Measurements from ENCODE around the gene AFAP1L1. TPM values are rescaled to one million over a fixed set of nuclear protein-coding genes. Genes with fewer than 3 reads are reported as not detected.

AFAP1L1 gene
- total and polyA plus RNA-seq, 2 of the 13 experiments (the other 11 are each of a cell fraction or from before 2014, with no cell fraction given) = 0.38 to 1.0 TPM

- TF ChIP-seq ZBTB26 (CRISPR knock-in tag; IDR thresholded peaks at IDR 0.05; ENCODE audit: borderline replicate concordance) (no peak), RNF2 (conservative IDR thresholded peaks at IDR 0.05; ENCODE audit: low read depth) (peak; percentile 81), ZNF431 (CRISPR knock-in tag; IDR thresholded peaks at IDR 0.05; ENCODE audit: borderline replicate concordance, low read depth) (no peak; the same call in 1 of the 2 replicates), NFRKB (IDR thresholded peaks at IDR 0.05) (no peak), YEATS4 (CRISPR knock-in tag; IDR thresholded peaks at IDR 0.05; ENCODE audit: borderline replicate concordance) (peak; percentile 61; the same call in 1 of the 2 replicates), ZBTB7A (CRISPR knock-in tag; IDR thresholded peaks at IDR 0.05) (no peak), FOXA1 (IDR thresholded peaks at IDR 0.05) (no peak), FOXA1 (CRISPR knock-in tag; IDR thresholded peaks at IDR 0.05) (no peak), TBX2 (CRISPR knock-in tag; IDR thresholded peaks at IDR 0.05; ENCODE audit: borderline replicate concordance) (peak; percentile 53; the same call in 1 of the 2 replicates), NAIF1 (CRISPR knock-in tag; IDR thresholded peaks at IDR 0.05; ENCODE audit: borderline replicate concordance) (no peak), ZNF615 (CRISPR knock-in tag; IDR thresholded peaks at IDR 0.05; ENCODE audit: borderline replicate concordance) (no peak), PRMT3 (CRISPR knock-in tag; IDR thresholded peaks at IDR 0.05; ENCODE audit: borderline replicate concordance, low read depth) (no peak), TGIF2 (CRISPR knock-in tag; IDR thresholded peaks at IDR 0.05) (no peak), FOSL2 (CRISPR knock-in tag; IDR thresholded peaks at IDR 0.05) (no peak), ZNF784 (CRISPR knock-in tag; IDR thresholded peaks at IDR 0.05; ENCODE audit: borderline replicate concordance) (no peak), ZNF766 (CRISPR knock-in tag; IDR thresholded peaks at IDR 0.05; ENCODE audit: borderline replicate concordance) (0 out of 2 replicates have a peak, but pooled peaks have one; percentile 63), MAFG (CRISPR knock-in tag; IDR thresholded peaks at IDR 0.05) (no peak), GRHL1 (CRISPR knock-in tag; conservative IDR thresholded peaks at IDR 0.05) (no peak), DNMT3B (CRISPR knock-in tag; conservative IDR thresholded peaks at IDR 0.05) (no peak), ZNF33B (CRISPR knock-in tag; IDR thresholded peaks at IDR 0.05) (no peak), ZNF891 (CRISPR knock-in tag; IDR thresholded peaks at IDR 0.05) (no peak; the same call in 1 of the 2 replicates), SALL2 (CRISPR knock-in tag; IDR thresholded peaks at IDR 0.05) (0 out of 2 replicates have a peak, but pooled peaks have one; percentile 67), MAX (IDR thresholded peaks at IDR 0.05) (peak; percentile 89), TFDP1 (CRISPR knock-in tag; IDR thresholded peaks at IDR 0.05; ENCODE audit: borderline replicate concordance) (peak; percentile 67; the same call in 1 of the 2 replicates), HDAC1 (CRISPR knock-in tag; IDR thresholded peaks at IDR 0.05) (peak; percentile 63)
These were observed 86.0 kb downstream of the AFAP1L1 start, which contains the start of gene PCYOX1L (continued) for GRCh38 chr5:149357370-149358293.

Data from HepG2 (cell line).